BE2C (cell line): ENCODE results near the gene TTLL6.
"Not testable (repeated sequence)": the region's sequence is repeated elsewhere in the genome, so short reads cannot be mapped to it uniquely, and the experiment has no call there.

Experiments used
- DNase-seq: peaks from one replicate; pipeline ENCODE4 v3.0.0-alpha.2; 2020
- H3K27me3 ChIP-seq: fragments of 250-450 bp; sonication (Bioruptor Pico); 2 replicates; pipeline ENCODE4 v1.5.1; 2020; ENCODE audit warnings: mild to moderate bottlenecking
- H3K36me3 ChIP-seq: fragments of 250-450 bp; sonication (Bioruptor Pico); 2 replicates; pipeline ENCODE4 v1.5.1; 2020; ENCODE audit warnings: mild to moderate bottlenecking
- H3K4me1 ChIP-seq: fragments of 250-450 bp; sonication (Bioruptor Pico); 2 replicates; pipeline ENCODE4 v1.5.1; 2020
- H3K4me3 ChIP-seq: 2 replicates; pipeline ENCODE4 v1.5.1; 2011; ENCODE audit warnings: low read depth, low read length
- H3K9me3 ChIP-seq: fragments of 250-450 bp; sonication (Bioruptor Pico); 2 replicates; pipeline ENCODE4 v1.5.1; 2020
- CTCF ChIP-seq: IDR thresholded peaks from 2 replicates; pipeline ENCODE4 v1.5.1; 2012; ENCODE audit warnings: mild to moderate bottlenecking, low read depth, low read length

TTLL6 gene

GRCh38 chr17:48809182-48809581, 7.8 kb downstream of the TTLL6 start:
- DNase-seq = no peak
- H3K9me3 ChIP-seq = no peaks in the 10 kb centered on the region
- H3K36me3 ChIP-seq = no peaks in the 10 kb centered on the region
- no peak for TF ChIP-seq CTCF
- no peak overlapping the region for H3K4me3 ChIP-seq
- peaks cover 30% of the 10 kb centered on the region for H3K27me3 ChIP-seq
- H3K4me1 ChIP-seq = no peaks in the 10 kb centered on the region

GRCh38 chr17:48804936-48805411, 12.1 kb downstream of the TTLL6 start:
- H3K9me3 ChIP-seq = no peaks in the 10 kb centered on the region
- H3K4me1 ChIP-seq = no peaks in the 10 kb centered on the region
- H3K36me3 ChIP-seq = no peaks in the 10 kb centered on the region
- no peak overlapping the region for H3K4me3 ChIP-seq
- peak; percentile 74 for DNase-seq
- peak; percentile 90 for TF ChIP-seq CTCF
- peaks cover 11% of the 10 kb centered on the region for H3K27me3 ChIP-seq

- no peaks in the 10 kb centered on the region for H3K4me1 ChIP-seq
- no peak for DNase-seq
- H3K9me3 ChIP-seq = no peaks in the 10 kb centered on the region
- H3K36me3 ChIP-seq = no peaks in the 10 kb centered on the region
- peaks cover 14% of the 10 kb centered on the region for H3K27me3 ChIP-seq
- no peak for TF ChIP-seq CTCF
- no peak overlapping the region for H3K4me3 ChIP-seq
These were observed 16.3 kb downstream of the TTLL6 start for GRCh38 chr17:48800626-48801217.

GRCh38 chr17:48799069-48799723, 17.8 kb downstream of the TTLL6 start:
- DNase-seq = no peak
- Histone ChIP-seq H3K4me1 (no peaks in the 10 kb centered on the region), H3K4me3 (no peak overlapping the region), H3K9me3 (no peaks in the 10 kb centered on the region), H3K36me3 (no peaks in the 10 kb centered on the region), H3K27me3 (peaks cover 17% of the 10 kb centered on the region)
- TF ChIP-seq CTCF = no peak

- H3K4me3 ChIP-seq, H3K36me3 ChIP-seq, H3K4me1 ChIP-seq, H3K9me3 ChIP-seq, DNase-seq: not testable (repeated sequence)
- peaks cover 36% of the 10 kb centered on the region for H3K27me3 ChIP-seq
These were observed 20.9 kb downstream of the TTLL6 start for GRCh38 chr17:48796163-48796522.

- H3K4me3 ChIP-seq = no peak overlapping the region
- no peaks in the 10 kb centered on the region for H3K4me1 ChIP-seq
- H3K36me3 ChIP-seq = no peaks in the 10 kb centered on the region
- no peak for TF ChIP-seq CTCF
- no peaks in the 10 kb centered on the region for H3K9me3 ChIP-seq
- no peak for DNase-seq
- peaks cover 42% of the 10 kb centered on the region for H3K27me3 ChIP-seq
These were observed 21.4 kb downstream of the TTLL6 start for GRCh38 chr17:48795444-48796162.
